GM10248 (cell line): Measurements from ENCODE around the gene SDS.

Source experiments
- CTCF ChIA-PET: fragments of 300-600 bp; sonication (Branson Sonifier 250); formaldehyde crosslinking; extraction: SDS; loops from one replicate; lab custom pipeline; 2021; ENCODE audit warnings: antibody characterized with exemption; lab: Yijun Ruan, JAX
- POLR2A ChIA-PET: fragments of 350-650 bp; sonication (Branson Sonifier 250); formaldehyde crosslinking; extraction: SDS; loops from one replicate; lab custom pipeline; 2020; ENCODE audit warnings: antibody characterized with exemption; lab: Yijun Ruan, JAX
- DNase-seq: peaks from one replicate; pipeline ENCODE4 v3.0.0; 2012; ENCODE audit errors: extremely low spot score
- CTCF ChIP-seq: IDR thresholded peaks from 2 replicates; pipeline ENCODE4 v1.5.1; 2012; ENCODE audit warnings: mild to moderate bottlenecking, low read depth; ENCODE audit errors: extremely low read depth, missing control alignments, control extremely low read depth

SDS gene

GRCh38 chr12:113384778-113385177 lies 18.9 kb downstream of the SDS start:
- no peak for TF ChIP-seq CTCF
- POLR2A ChIA-PET, result no interaction called here
- CTCF ChIA-PET, result interaction anchor here (0.8 to 1.1 kb wide), 3 partner anchors 9 to 41 kb away, joined by 3 read pairs; no protein-coding TSS in a partner anchor
- DNase-seq, result no peak

GRCh38 chr12:113382206-113382605 lies 21.5 kb downstream of the SDS start:
- no peak for TF ChIP-seq CTCF
- ChIA-PET POLR2A (interaction anchor here (0.6 kb wide), 1 partner anchor 73 kb away, joined by 3 read pairs; no protein-coding TSS in a partner anchor), CTCF (interaction anchor here (1.2 kb wide), 1 partner anchor 12 kb away, joined by 3 read pairs; no protein-coding TSS in a partner anchor)
- no peak for DNase-seq

GRCh38 chr12:113381220-113381619 lies 22.5 kb downstream of the SDS start:
- ChIA-PET CTCF (interaction anchor here (0.9 to 1.2 kb wide), 2 partner anchors 11 to 14 kb away, joined by 3 read pairs; no protein-coding TSS in a partner anchor), POLR2A (no interaction called here)
- no peak for TF ChIP-seq CTCF
- no peak for DNase-seq

- DNase-seq, result no peak
- POLR2A ChIA-PET, result interaction anchor here (0.7 kb wide), 1 partner anchor 26 kb away, joined by 11 read pairs; no protein-coding TSS in a partner anchor
- CTCF ChIA-PET, result no interaction called here
- no peak for TF ChIP-seq CTCF
These were observed 25.4 kb downstream of the SDS start for GRCh38 chr12:113378291-113378690.

GRCh38 chr12:113374823-113375428 lies 28.8 kb downstream of the SDS start:
- ChIA-PET POLR2A (no interaction called here), CTCF (no interaction called here)
- DNase-seq, result no peak
- TF ChIP-seq CTCF, result no peak

- TF ChIP-seq CTCF, result no peak
- ChIA-PET CTCF (no interaction called here), POLR2A (no interaction called here)
- no peak for DNase-seq
These were observed 29.7 kb downstream of the SDS start for GRCh38 chr12:113373969-113374368.
